Central memory CD8-positive, alpha-beta T cell (primary cell): Measurements from ENCODE around the gene RGS7.
"Not testable (repeated sequence)": the region's sequence is repeated elsewhere in the genome, so short reads cannot be mapped to it uniquely, and the experiment has no call there.

Source experiments
- ATAC-seq: fragments of 150-1000 bp; cut with Tn5 transposase; replicated peaks from 2 replicates; pipeline ENCODE4 v1.10.0; 2022; ENCODE audit warnings: mild to moderate bottlenecking, moderate FRiP score, moderate number of reproducible peaks; ENCODE audit not compliant: poor library complexity, severe bottlenecking; ENCODE audit errors: extremely low read depth
- DNase-seq, 2 donors: peaks; one replicate each; pipeline ENCODE4 v3.0.0; 2021; ENCODE audit warnings: low spot score in 2 of 2
- H3K27ac Mint-ChIP-seq: one replicate; pipeline ENCODE4 v1.8.0; 2022; ENCODE audit warnings: low read depth, mild to moderate bottlenecking, moderate library complexity, mixed read lengths
- H3K27me3 Mint-ChIP-seq: one replicate; pipeline ENCODE4 v1.8.0; 2022; ENCODE audit warnings: mixed read lengths
- H3K36me3 Mint-ChIP-seq: one replicate; pipeline ENCODE4 v1.8.0; 2022; ENCODE audit warnings: mild to moderate bottlenecking, moderate library complexity, mixed read lengths; ENCODE audit not compliant: insufficient read depth
- H3K4me1 Mint-ChIP-seq: one replicate; pipeline ENCODE4 v1.8.0; 2022; ENCODE audit warnings: mixed read lengths
- H3K4me3 Mint-ChIP-seq: one replicate; pipeline ENCODE4 v1.8.0; 2022; ENCODE audit warnings: mild to moderate bottlenecking, moderate library complexity, mixed read lengths
- H3K9me3 Mint-ChIP-seq: one replicate; pipeline ENCODE4 v1.8.0; 2022; ENCODE audit warnings: mixed read lengths

The RGS7 gene

DNA sequence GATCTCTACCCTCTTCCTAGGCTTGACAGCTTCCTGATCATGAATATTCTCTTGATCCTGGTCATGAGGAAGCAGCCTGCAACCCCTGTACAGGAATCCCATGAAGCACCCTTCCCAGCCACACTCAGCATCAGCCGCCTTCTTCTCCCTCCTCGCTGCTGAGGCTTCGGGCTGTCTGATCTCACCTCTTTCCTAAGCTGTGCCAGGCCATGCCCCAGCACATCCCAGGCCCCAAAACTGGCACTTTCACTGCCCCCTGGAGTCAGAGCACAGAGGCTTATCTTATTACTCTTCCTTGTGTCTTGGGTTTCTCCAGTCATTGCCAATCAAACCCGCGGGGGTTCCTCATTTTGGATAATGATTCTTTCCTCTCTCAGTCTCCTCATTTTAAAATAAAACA lies 259.5 kb downstream of the RGS7 start:
- Mint-ChIP-seq H3K36me3 (no peaks in the 10 kb centered on the region), H3K9me3 (peaks cover 12% of the 10 kb centered on the region), H3K4me1 (no peaks in the 10 kb centered on the region), H3K27ac (no peak overlapping the region), H3K27me3 (no peaks in the 10 kb centered on the region), H3K4me3 (no peak overlapping the region)
- DNase-seq (no peak), ATAC-seq (no peak)

DNA sequence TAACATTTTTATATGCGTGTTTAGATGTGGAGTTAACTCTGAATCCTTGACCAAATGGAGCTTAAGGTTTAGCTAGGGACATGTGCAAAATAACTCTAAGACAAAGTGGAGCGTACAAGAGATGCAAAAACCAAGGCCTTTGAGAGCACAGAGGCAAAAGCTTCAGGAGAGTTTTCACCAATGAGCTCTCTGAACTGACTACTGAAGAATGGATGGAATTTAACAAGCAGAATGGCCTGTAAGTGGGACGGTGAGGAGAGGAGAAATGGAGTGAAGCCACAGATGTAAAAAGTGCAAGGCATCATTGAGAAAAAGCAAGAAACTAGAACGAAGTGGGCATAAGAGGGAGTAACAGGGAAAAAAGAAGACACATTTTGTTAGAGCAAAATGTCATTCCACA lies 260.0 kb downstream of the RGS7 start:
- no peak overlapping the region for H3K4me3 Mint-ChIP-seq
- no peaks in the 10 kb centered on the region for H3K36me3 Mint-ChIP-seq
- H3K27ac Mint-ChIP-seq = no peak overlapping the region
- peaks cover 12% of the 10 kb centered on the region for H3K9me3 Mint-ChIP-seq
- DNase-seq (no peak), ATAC-seq (no peak)
- no peaks in the 10 kb centered on the region for H3K4me1 Mint-ChIP-seq
- no peaks in the 10 kb centered on the region for H3K27me3 Mint-ChIP-seq

DNA sequence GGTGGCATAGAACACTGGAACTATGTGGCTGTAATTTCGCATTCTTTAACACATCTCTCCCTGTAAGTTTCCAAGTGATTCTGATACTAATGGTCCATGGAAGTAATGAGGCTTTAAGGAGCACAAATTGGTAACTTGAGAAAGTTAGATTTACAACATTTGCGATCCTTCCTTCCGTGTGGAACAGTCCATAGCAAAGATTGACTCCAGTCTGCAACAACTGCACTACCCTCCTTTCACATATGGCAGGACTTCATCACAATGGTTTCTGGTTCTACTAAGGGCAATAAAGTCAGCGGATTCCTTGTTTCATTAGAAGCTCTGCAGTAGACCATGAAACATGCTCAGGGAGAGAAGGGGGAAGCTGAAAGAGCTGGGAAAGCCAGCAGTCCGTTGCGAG lies 261.2 kb downstream of the RGS7 start:
- ATAC-seq (no peak), DNase-seq (no peak)
- H3K4me3 Mint-ChIP-seq = no peak overlapping the region
- H3K27ac Mint-ChIP-seq = no peak overlapping the region
- H3K36me3 Mint-ChIP-seq = no peaks in the 10 kb centered on the region
- no peaks in the 10 kb centered on the region for H3K27me3 Mint-ChIP-seq
- no peaks in the 10 kb centered on the region for H3K4me1 Mint-ChIP-seq
- peaks cover 12% of the 10 kb centered on the region for H3K9me3 Mint-ChIP-seq

DNA sequence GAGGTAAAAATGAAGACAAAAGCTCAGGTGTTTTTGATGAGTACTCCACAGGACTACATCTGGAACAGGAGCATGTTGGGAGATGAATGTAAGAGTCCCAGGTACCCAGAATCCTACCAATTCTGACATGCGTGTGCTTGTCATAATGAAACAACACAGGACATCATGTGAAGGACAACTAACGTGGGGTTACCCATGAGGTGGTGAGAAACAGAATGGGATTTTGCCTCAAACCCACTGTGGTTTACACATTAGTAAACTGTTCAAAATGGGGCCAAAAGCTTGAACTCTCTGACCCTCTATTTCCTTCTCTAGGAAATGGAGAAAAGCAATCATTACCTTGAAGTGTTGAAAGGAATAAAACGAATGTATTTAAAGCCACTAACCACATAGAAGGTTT lies 266.2 kb downstream of the RGS7 start:
- Mint-ChIP-seq H3K4me1 (no peaks in the 10 kb centered on the region), H3K27me3 (no peaks in the 10 kb centered on the region), H3K4me3 (no peak overlapping the region), H3K9me3 (peaks cover 11% of the 10 kb centered on the region), H3K27ac (no peak overlapping the region), H3K36me3 (no peaks in the 10 kb centered on the region)
- DNase-seq (no peak), ATAC-seq (no peak)

DNA sequence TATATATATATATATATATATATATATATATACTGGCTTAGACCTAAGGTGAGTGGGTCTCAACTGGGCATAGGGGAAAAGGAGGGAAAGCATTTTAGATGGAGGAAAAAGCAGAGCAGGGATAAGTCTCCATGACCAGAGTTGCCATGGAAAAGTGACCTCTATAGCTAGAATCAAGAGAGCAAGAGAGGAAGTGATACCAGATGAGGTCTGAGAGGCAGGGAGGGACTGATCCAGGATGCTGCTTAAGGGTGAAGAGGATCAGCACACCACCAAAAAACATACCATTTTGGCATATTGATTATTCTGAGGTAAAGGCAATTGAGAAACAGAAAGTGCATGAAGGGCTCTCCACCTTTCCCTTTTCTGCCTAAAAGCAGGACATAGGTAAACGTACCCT lies 267.9 kb downstream of the RGS7 start:
- not testable (repeated sequence) for ATAC-seq, H3K27ac Mint-ChIP-seq, H3K4me1 Mint-ChIP-seq, H3K27me3 Mint-ChIP-seq, H3K4me3 Mint-ChIP-seq, DNase-seq, H3K36me3 Mint-ChIP-seq, H3K9me3 Mint-ChIP-seq

DNA sequence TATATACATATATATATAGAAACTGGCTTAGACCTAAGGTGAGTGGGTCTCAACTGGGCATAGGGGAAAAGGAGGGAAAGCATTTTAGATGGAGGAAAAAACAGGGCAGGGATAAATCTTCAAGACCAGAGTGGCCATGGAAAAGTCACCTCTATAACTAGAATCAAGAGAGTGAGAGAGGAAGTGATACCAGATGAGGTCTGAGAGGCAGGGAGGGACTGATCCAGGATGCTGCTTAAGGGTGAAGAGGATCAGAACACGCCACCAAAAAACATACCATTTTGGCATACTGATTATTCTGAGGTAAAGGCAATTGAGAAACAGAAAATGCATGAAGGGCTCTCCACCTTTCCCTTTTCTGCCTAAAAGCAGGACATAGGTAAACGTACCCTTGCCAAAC lies 268.9 kb downstream of the RGS7 start:
- H3K4me1 Mint-ChIP-seq, H3K27ac Mint-ChIP-seq, ATAC-seq, H3K4me3 Mint-ChIP-seq, H3K36me3 Mint-ChIP-seq, H3K27me3 Mint-ChIP-seq, H3K9me3 Mint-ChIP-seq, DNase-seq: not testable (repeated sequence)

DNA sequence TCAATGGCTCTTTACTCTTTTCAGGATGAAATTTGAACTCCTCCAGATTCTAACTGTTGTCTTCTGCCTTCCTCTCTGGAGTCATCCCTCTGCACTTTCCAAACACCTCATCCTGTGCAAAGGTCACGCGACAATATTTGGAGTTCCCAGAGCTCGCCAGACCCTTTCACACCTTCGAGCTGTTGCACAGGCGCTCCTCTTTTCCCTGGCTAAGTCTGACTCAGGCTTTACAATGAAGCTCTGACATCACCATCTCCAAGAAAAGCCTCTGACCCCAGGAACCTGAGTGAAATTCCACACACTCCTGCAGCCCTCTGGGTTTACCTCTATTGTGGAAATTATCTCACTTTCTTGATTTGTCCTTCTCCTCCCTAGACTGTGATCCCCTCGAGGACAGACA lies 270.3 kb downstream of the RGS7 start:
- H3K4me3 Mint-ChIP-seq = no peak overlapping the region
- no peak for ATAC-seq
- no peaks in the 10 kb centered on the region for H3K27me3 Mint-ChIP-seq
- H3K4me1 Mint-ChIP-seq = no peaks in the 10 kb centered on the region
- no peak overlapping the region for H3K27ac Mint-ChIP-seq
- H3K36me3 Mint-ChIP-seq = no peaks in the 10 kb centered on the region
- no peak for DNase-seq
- H3K9me3 Mint-ChIP-seq = peaks cover 9% of the 10 kb centered on the region

DNA sequence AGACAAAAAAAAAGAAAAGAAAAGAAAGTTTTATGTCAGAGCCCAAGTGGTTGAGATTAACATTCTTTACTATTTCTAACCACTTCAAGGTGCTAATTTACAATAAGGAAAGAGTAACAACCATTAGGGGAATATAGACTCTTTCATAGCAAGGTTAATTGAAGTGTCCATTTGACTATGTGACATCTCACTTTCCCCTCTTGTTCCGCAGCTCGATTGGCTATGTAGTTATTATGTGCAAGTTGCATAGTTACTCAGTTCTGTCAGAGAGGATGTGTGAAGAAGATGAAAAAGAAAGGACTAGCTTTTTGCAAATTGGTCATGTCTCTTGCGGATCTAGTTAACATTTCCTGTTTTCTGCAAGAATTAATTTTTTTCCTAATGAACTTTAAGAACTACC lies 273.7 kb downstream of the RGS7 start:
- no peaks in the 10 kb centered on the region for H3K27me3 Mint-ChIP-seq
- H3K4me1 Mint-ChIP-seq = no peaks in the 10 kb centered on the region
- ATAC-seq (no peak), DNase-seq (no peak)
- H3K9me3 Mint-ChIP-seq = peaks cover 15% of the 10 kb centered on the region
- H3K4me3 Mint-ChIP-seq = no peak overlapping the region
- no peaks in the 10 kb centered on the region for H3K36me3 Mint-ChIP-seq
- no peak overlapping the region for H3K27ac Mint-ChIP-seq

DNA sequence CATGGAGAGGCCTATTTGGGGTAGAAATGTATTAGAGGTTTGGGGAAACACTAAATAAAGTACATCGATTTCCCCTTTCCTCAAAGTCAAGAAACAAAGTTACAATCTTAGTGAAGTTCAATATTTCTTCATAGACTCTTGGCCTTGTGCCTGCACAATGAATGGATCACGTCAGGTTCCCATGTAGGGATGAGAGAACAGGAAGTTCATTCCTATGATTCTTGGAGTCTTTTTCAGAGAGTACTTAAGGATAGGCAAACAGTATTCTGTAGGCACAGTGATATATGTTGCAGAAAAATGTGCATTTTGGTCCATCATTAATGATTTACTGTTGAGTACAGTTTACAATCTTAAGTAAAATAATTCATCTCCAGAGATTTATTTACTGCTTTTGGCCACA lies 275.5 kb downstream of the RGS7 start:
- DNase-seq = no peak
- Mint-ChIP-seq H3K27me3 (no peaks in the 10 kb centered on the region), H3K36me3 (no peaks in the 10 kb centered on the region), H3K4me3 (no peak overlapping the region), H3K9me3 (peaks cover 8% of the 10 kb centered on the region), H3K4me1 (no peaks in the 10 kb centered on the region), H3K27ac (no peak overlapping the region)
- no peak for ATAC-seq

DNA sequence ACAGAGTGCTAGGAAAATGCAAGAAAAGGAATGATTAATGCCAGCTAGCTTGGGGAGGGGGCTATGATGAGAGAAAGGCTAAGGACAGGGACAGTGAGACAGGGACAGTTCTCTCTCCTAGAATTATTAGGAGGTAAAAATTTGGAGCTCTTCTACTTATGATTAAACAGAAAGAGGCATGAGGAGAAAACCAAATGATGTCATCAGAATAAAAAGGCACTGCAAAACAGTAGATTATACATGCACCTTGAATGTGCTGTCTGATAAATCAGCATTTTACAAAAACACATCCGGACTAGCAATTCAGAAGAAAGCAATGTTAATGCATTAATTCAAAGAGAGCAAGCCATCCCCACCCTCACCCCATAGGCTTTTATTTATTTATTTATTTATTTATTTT lies 277.5 kb downstream of the RGS7 start:
- Mint-ChIP-seq H3K36me3 (no peaks in the 10 kb centered on the region), H3K27me3 (no peaks in the 10 kb centered on the region), H3K4me1 (no peaks in the 10 kb centered on the region), H3K9me3 (peaks cover 6% of the 10 kb centered on the region), H3K27ac (no peak overlapping the region), H3K4me3 (no peak overlapping the region)
- ATAC-seq = no peak
- DNase-seq = no peak

DNA sequence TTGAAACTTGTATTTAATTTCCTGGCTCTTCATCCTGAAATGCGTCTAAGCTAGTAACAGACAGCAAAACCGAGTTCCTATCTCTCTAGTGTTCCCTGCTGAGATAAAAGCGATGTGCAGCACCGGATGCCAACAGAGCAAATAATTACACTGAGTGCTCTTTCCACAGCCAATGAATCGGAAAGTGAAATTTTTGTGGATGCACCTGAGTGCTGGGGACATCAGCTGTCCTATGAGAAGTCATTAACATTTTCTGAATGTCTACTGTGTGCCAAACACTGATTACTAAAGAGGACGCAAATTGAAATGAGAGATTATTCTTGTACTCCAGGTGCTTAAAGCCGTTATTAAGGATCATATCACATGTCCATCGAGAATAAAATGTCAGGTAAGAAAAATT lies 278.0 kb downstream of the RGS7 start:
- DNase-seq (no peak), ATAC-seq (no peak)
- no peaks in the 10 kb centered on the region for H3K36me3 Mint-ChIP-seq
- no peak overlapping the region for H3K4me3 Mint-ChIP-seq
- H3K27me3 Mint-ChIP-seq = no peaks in the 10 kb centered on the region
- no peak overlapping the region for H3K27ac Mint-ChIP-seq
- H3K9me3 Mint-ChIP-seq = peaks cover 6% of the 10 kb centered on the region
- H3K4me1 Mint-ChIP-seq = no peaks in the 10 kb centered on the region

DNA sequence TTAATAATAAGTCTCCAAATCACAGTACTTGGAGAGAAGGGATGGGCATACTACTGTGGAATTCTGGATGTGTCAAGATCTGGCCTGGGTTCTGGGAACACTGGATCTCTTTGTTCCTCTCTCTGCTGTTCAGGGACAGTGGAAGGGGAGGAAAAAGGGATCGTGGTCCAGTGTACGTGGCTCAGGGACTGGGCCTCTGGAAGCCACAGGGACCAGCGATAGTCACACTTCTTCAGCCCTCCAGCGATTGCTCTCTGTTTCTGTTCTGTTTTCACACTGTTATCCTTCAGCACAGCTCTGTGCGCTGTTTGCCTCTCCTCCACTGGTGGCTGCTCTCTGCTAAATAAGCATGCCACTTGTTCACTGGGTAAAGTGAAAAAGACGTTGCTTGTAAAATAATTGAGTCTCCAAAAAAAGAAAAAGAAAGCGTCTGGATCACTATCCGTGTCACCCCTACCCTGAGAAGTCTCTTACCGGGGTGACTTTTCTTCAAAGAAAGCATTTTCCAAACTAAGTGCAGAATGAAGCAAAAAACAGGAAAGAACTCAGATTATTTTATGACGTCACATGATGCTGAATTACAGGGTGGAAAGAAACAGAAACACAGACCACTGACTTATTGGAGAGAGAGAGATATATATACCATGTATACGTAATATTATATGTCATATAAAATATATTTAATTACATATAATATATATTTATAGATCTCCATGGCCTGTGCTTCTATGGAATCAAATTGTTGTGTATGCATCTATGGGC lies 279.4 kb downstream of the RGS7 start:
- ATAC-seq = no peak
- H3K36me3 Mint-ChIP-seq = no peaks in the 10 kb centered on the region
- no peaks in the 10 kb centered on the region for H3K27me3 Mint-ChIP-seq
- DNase-seq = no peak
- H3K9me3 Mint-ChIP-seq = peaks cover 12% of the 10 kb centered on the region
- H3K4me1 Mint-ChIP-seq = no peaks in the 10 kb centered on the region
- no peak overlapping the region for H3K4me3 Mint-ChIP-seq
- H3K27ac Mint-ChIP-seq = no peak overlapping the region

DNA sequence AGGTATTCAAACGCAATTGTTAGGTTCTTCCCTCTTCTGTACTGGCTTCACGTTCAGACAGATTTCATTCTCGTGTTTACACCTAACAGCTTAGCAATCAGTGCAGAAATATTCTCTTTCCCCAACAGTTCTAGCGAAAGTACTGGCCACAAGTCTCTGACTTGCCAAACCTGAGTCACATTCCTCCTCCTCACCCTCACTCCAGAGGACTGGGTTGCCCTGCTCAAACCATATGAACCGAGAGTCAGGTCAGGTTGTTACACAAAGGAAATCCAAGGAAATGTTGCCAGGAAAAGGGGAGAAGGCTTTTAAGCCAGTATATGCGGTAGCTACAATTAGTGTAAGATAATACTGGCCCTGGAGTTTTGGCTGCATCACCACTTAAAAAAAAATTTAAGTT lies 282.5 kb downstream of the RGS7 start:
- no peaks in the 10 kb centered on the region for H3K27me3 Mint-ChIP-seq
- H3K9me3 Mint-ChIP-seq = peaks cover 17% of the 10 kb centered on the region
- H3K4me3 Mint-ChIP-seq = no peak overlapping the region
- no peaks in the 10 kb centered on the region for H3K36me3 Mint-ChIP-seq
- ATAC-seq = no peak
- H3K27ac Mint-ChIP-seq = no peak overlapping the region
- H3K4me1 Mint-ChIP-seq = no peaks in the 10 kb centered on the region
- DNase-seq = no peak

DNA sequence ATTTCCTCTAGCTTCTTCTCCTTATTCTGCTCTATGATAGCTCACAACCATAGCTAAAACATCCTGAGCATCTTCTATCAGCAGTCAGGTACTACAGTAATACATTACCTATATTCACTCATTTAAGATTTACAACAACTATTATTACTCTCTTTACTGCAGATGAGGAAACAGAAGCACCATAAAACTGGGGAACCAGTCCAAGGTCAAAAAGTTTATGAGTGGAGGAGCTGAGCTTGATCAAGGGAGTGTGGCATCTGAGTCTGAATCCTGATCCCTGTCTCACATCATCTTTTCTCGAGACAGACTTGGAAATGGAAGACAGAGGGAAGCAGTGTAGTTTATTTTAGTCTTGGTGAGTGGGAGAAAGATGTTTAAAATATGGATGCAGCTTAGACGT lies 288.6 kb downstream of the RGS7 start:
- no peak overlapping the region for H3K27ac Mint-ChIP-seq
- peaks cover 31% of the 10 kb centered on the region for H3K9me3 Mint-ChIP-seq
- H3K4me1 Mint-ChIP-seq = no peaks in the 10 kb centered on the region
- no peak overlapping the region for H3K4me3 Mint-ChIP-seq
- no peaks in the 10 kb centered on the region for H3K27me3 Mint-ChIP-seq
- ATAC-seq (no peak), DNase-seq (no peak)
- peaks cover 2% of the 10 kb centered on the region for H3K36me3 Mint-ChIP-seq
